Neuron (in vitro differentiated cells): ENCODE measurements around the gene TPGS1.
A peak's percentile ranks its signal among the peaks of the same experiment; 100 is the strongest.

ENCODE experiments used
- H2AFZ ChIP-seq: one replicate; pipeline ENCODE4 v1.6.1; 2013; ENCODE audit warnings: low read depth, mild to moderate bottlenecking, inconsistent platforms, low read length, moderate library complexity
- H3K27me3 ChIP-seq: one replicate; pipeline ENCODE4 v1.6.1; 2013; ENCODE audit warnings: low read length; ENCODE audit not compliant: insufficient read depth
- H3K36me3 ChIP-seq: one replicate; pipeline ENCODE4 v1.6.1; 2013; ENCODE audit warnings: low read length; ENCODE audit not compliant: insufficient read depth
- H3K4me1 ChIP-seq: one replicate; pipeline ENCODE4 v1.6.1; 2013; ENCODE audit warnings: low read length; ENCODE audit not compliant: insufficient read depth
- H3K4me3 ChIP-seq: 2 replicates; pipeline ENCODE4 v1.5.1; 2013; ENCODE audit warnings: mild to moderate bottlenecking, low read length, moderate library complexity
- H3K9me3 ChIP-seq: one replicate; pipeline ENCODE4 v1.6.1; 2013; ENCODE audit warnings: low read length

TPGS1 gene

GRCh38 chr19:507286-508203, at the start of gene TPGS1:
Gene TPGS1, plus strand, starts transcription at chr19:507497. Its CDS starts 10 bp downstream, at chr19:507507.
- no peaks in the 10 kb centered on the region for H3K9me3 ChIP-seq
- no peaks in the 10 kb centered on the region for H3K27me3 ChIP-seq
- H3K4me1 ChIP-seq = peaks cover 13% of the 10 kb centered on the region
- H3K36me3 ChIP-seq = no peaks in the 10 kb centered on the region
- H3K4me3 ChIP-seq = peak within 1 kb of the TSS; percentile 73
- H2AFZ ChIP-seq = peak within 1 kb of the TSS; percentile 87

- H3K27me3 ChIP-seq = peaks cover 10% of the 10 kb centered on the region
- no peaks in the 10 kb centered on the region for H3K36me3 ChIP-seq
- H3K9me3 ChIP-seq = peaks cover 27% of the 10 kb centered on the region
Measured at GRCh38 chr19:457636-458035, 49.7 kb upstream of the TPGS1 start.

GRCh38 chr19:458091-459042, 48.9 kb upstream of the TPGS1 start:
- Histone ChIP-seq H3K4me1 (peaks cover 10% of the 10 kb centered on the region), H3K4me3 (no peak overlapping the region), H2AFZ (no peak overlapping the region)

More at GRCh38 chr19:457636-458035, 49.7 kb upstream of the TPGS1 start:
- peaks cover 10% of the 10 kb centered on the region for H3K4me1 ChIP-seq
- H2AFZ ChIP-seq = no peak overlapping the region
- no peak overlapping the region for H3K4me3 ChIP-seq

GRCh38 chr19:459724-460511, 47.4 kb upstream of the TPGS1 start:
- H2AFZ ChIP-seq = peak overlapping the region; percentile 37
- H3K36me3 ChIP-seq = no peaks in the 10 kb centered on the region
- H3K4me3 ChIP-seq = peak overlapping the region; percentile 71
- H3K27me3 ChIP-seq = peaks cover 12% of the 10 kb centered on the region
- H3K4me1 ChIP-seq = peaks cover 10% of the 10 kb centered on the region
- H3K9me3 ChIP-seq = peaks cover 10% of the 10 kb centered on the region

More at GRCh38 chr19:458091-459042, 48.9 kb upstream of the TPGS1 start:
- no peaks in the 10 kb centered on the region for H3K36me3 ChIP-seq
- peaks cover 23% of the 10 kb centered on the region for H3K9me3 ChIP-seq
- peaks cover 10% of the 10 kb centered on the region for H3K27me3 ChIP-seq

- H3K36me3 ChIP-seq = no peaks in the 10 kb centered on the region
- H3K27me3 ChIP-seq = peaks cover 12% of the 10 kb centered on the region
- H3K9me3 ChIP-seq = peaks cover 5% of the 10 kb centered on the region
- H3K4me3 ChIP-seq = peak within 1 kb of the TSS; percentile 71
- H2AFZ ChIP-seq = peak within 1 kb of the TSS; percentile 37
- peaks cover 10% of the 10 kb centered on the region for H3K4me1 ChIP-seq
Measured at GRCh38 chr19:460877-461720, 46.2 kb upstream of the TPGS1 start, which contains the start of gene SHC2. Gene SHC2, minus strand, starts transcription at chr19:461033. Its CDS starts 37 bp downstream, at chr19:460996.

GRCh38 chr19:461721-462551, 45.4 kb upstream of the TPGS1 start:
- H3K36me3 ChIP-seq = no peaks in the 10 kb centered on the region
- peak overlapping the region; percentile 33 for H3K4me3 ChIP-seq
- no peak overlapping the region for H2AFZ ChIP-seq
- peaks cover 10% of the 10 kb centered on the region for H3K4me1 ChIP-seq
- peaks cover 12% of the 10 kb centered on the region for H3K27me3 ChIP-seq
- peaks cover 3% of the 10 kb centered on the region for H3K9me3 ChIP-seq

- Histone ChIP-seq H3K27me3 (peaks cover 12% of the 10 kb centered on the region), H2AFZ (no peak overlapping the region), H3K4me3 (no peak overlapping the region), H3K9me3 (no peaks in the 10 kb centered on the region), H3K36me3 (no peaks in the 10 kb centered on the region), H3K4me1 (peaks cover 10% of the 10 kb centered on the region)
Measured at GRCh38 chr19:463483-464207, 43.7 kb upstream of the TPGS1 start.

GRCh38 chr19:464208-464545, 43.1 kb upstream of the TPGS1 start:
- Histone ChIP-seq H2AFZ (no peak overlapping the region), H3K27me3 (peaks cover 12% of the 10 kb centered on the region), H3K9me3 (no peaks in the 10 kb centered on the region), H3K4me3 (no peak overlapping the region), H3K4me1 (peaks cover 10% of the 10 kb centered on the region), H3K36me3 (no peaks in the 10 kb centered on the region)

- Histone ChIP-seq H3K4me3 (no peak overlapping the region), H2AFZ (no peak overlapping the region), H3K9me3 (no peaks in the 10 kb centered on the region), H3K4me1 (peaks cover 3% of the 10 kb centered on the region), H3K27me3 (peaks cover 12% of the 10 kb centered on the region), H3K36me3 (no peaks in the 10 kb centered on the region)
Measured at GRCh38 chr19:465056-465816, 42.1 kb upstream of the TPGS1 start.

- no peaks in the 10 kb centered on the region for H3K9me3 ChIP-seq
- H3K36me3 ChIP-seq = no peaks in the 10 kb centered on the region
- no peak overlapping the region for H2AFZ ChIP-seq
- no peaks in the 10 kb centered on the region for H3K4me1 ChIP-seq
- H3K4me3 ChIP-seq = no peak overlapping the region
- H3K27me3 ChIP-seq = peaks cover 3% of the 10 kb centered on the region
Measured at GRCh38 chr19:467554-467953, 39.7 kb upstream of the TPGS1 start.
